Vagina (tissue), 2 donors: Measurements from ENCODE around the gene ACADL. TPM values are rescaled to one million over a fixed set of nuclear protein-coding genes. Genes with fewer than 3 reads are reported as not detected.

Experiments
- DNase-seq, 2 donors: peaks; one replicate each; pipeline ENCODE4 v3.0.0-alpha.2; 2017; ENCODE audit errors: extremely low spot score in 2 of 2
- H3K27ac ChIP-seq: fragments of 200-600 bp; sonication (generic); one replicate; pipeline ENCODE4 v1.5.1; 2019
- H3K27me3 ChIP-seq: fragments of 200-600 bp; sonication (generic); one replicate; pipeline ENCODE4 v1.5.1; 2019
- H3K36me3 ChIP-seq, 2 donors: fragments of 200-600 bp; sonication (generic); one replicate each; pipeline ENCODE4 v1.5.1; 2017 to 2019
- H3K4me1 ChIP-seq: fragments of 200-600 bp; sonication (generic); one replicate; pipeline ENCODE4 v1.5.1; 2019
- H3K4me3 ChIP-seq, 2 donors: fragments of 200-600 bp; sonication (generic); 1 replicate in 1 of 2; 2 replicates in 1 of 2; pipeline ENCODE4 v1.5.1; 2016 to 2019
- H3K9me3 ChIP-seq: fragments of 200-600 bp; sonication (generic); one replicate; pipeline ENCODE4 v1.5.1; 2019
- POLR2A ChIP-seq, 2 donors: fragments of 450-650 bp; IDR thresholded peaks; one replicate each; pipeline ENCODE4 v1.6.1; 2017; ENCODE audit warnings: antibody characterized with exemption in 2 of 2, mild to moderate bottlenecking in 2 of 2, moderate library complexity in 2 of 2
- POLR2AphosphoS5 ChIP-seq, 2 donors: sonication (generic); formaldehyde crosslinking; IDR thresholded peaks; one replicate each; pipeline ENCODE4 v1.9.0; 2017; ENCODE audit warnings: antibody characterized with exemption in 2 of 2, mild to moderate bottlenecking in 2 of 2, low read depth in 1 of 2; ENCODE audit not compliant: insufficient read depth in 1 of 2
- intact Hi-C: fragments of 100-400 bp; cut with DNase I; formaldehyde crosslinking; loops from one replicate; pipeline ENCODE4 v1.15.1; 2023
- total RNA-seq: library from RNA; depleted of rRNA; stranded (reverse); fragments of >200 nt; gene quantifications from one replicate; pipeline ENCODE4 v1.2.3, GENCODE V29; 2016
- TF ChIP-seq, protein P1 (sequence below), 3 experiments: fragments of 450-650 bp in 2 of 3; fragments of 200-600 bp in 1 of 3; sonication (generic) in 1 of 3; IDR thresholded peaks; one replicate each; pipeline ENCODE4 v1.5.1; 2017 to 2019; ENCODE audit warnings: antibody characterized with exemption in 3 of 3, mild to moderate bottlenecking in 2 of 3, moderate library complexity in 2 of 3

ACADL gene
- total RNA-seq, 1 donor from 2014 or later, result 10.6 TPM

DNA sequence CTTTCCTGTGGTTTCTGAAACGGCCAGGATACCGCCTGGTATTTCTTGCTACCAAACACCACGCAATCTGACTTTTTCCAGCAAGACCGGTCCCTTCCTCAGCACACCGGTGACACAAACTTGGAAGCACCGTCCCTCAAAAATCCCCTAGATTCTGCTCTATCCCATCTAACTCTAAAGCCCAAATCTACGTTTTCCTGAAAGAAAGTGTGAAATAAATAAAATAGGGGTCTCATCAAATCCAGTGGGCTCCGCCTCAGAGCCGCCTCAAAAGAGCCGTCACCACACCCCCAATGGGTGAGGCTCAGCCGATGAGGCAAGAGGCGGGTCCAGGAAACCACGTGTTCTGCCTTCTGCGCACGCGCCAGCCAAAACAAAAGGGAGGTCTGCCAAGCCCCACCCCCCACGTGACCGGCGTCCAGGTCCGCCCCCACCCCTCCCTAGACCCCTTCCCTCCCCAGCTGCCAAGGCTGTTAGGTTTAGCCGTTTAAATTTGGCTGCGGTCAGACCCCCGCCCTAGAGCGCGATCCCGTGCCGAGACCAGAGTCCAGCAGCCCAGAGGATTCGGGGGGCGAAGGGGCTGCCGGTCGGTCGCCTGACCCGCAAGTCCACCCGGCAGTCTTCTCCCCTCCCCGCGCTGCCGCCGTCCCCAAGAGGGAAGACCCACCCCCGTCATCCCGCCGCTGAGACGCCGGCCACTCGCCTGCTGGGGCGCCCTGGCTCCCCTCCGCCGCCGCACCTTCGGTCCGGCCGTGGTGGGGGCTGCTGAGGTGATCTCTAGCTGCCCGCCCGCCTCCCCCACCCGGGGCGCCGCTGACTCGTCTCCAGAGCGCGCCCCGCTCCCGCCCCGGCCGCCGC, 54.6 kb downstream of the ACADL start:
- H3K27ac ChIP-seq, result peak overlapping the region; percentile 100
- no peaks in the 10 kb centered on the region for H3K36me3 ChIP-seq
- no peaks in the 10 kb centered on the region for H3K9me3 ChIP-seq
- no peaks in the 10 kb centered on the region for H3K27me3 ChIP-seq
- peak overlapping the region; percentile 92 to 98 for H3K4me3 ChIP-seq
- peak; percentile 97 to 98 for DNase-seq
- intact Hi-C loops, result loop anchor here (10.0 kb wide), 1 partner anchor 166 kb away; the partner anchor contains the start of gene RPE
- H3K4me1 ChIP-seq, result peaks cover 46% of the 10 kb centered on the region
- TF ChIP-seq POLR2A (IDR thresholded peaks at IDR 0.05), result peak; percentile 18 to 98
- TF ChIP-seq POLR2AphosphoS5 (IDR thresholded peaks at IDR 0.05; ENCODE audit: insufficient read depth in 1 of 2, low read depth in 1 of 2), result peak; percentile 93 to 98
- TF ChIP-seq, protein P1, sequence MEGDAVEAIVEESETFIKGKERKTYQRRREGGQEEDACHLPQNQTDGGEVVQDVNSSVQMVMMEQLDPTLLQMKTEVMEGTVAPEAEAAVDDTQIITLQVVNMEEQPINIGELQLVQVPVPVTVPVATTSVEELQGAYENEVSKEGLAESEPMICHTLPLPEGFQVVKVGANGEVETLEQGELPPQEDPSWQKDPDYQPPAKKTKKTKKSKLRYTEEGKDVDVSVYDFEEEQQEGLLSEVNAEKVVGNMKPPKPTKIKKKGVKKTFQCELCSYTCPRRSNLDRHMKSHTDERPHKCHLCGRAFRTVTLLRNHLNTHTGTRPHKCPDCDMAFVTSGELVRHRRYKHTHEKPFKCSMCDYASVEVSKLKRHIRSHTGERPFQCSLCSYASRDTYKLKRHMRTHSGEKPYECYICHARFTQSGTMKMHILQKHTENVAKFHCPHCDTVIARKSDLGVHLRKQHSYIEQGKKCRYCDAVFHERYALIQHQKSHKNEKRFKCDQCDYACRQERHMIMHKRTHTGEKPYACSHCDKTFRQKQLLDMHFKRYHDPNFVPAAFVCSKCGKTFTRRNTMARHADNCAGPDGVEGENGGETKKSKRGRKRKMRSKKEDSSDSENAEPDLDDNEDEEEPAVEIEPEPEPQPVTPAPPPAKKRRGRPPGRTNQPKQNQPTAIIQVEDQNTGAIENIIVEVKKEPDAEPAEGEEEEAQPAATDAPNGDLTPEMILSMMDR (IDR thresholded peaks at IDR 0.05), result no peak

- Histone ChIP-seq H3K36me3 (no peaks in the 10 kb centered on the region), H3K9me3 (no peaks in the 10 kb centered on the region), H3K4me3 (peak overlapping the region; percentile 92 to 98), H3K4me1 (peaks cover 48% of the 10 kb centered on the region), H3K27me3 (no peaks in the 10 kb centered on the region), H3K27ac (peak overlapping the region; percentile 100)
- TF ChIP-seq POLR2AphosphoS5 (IDR thresholded peaks at IDR 0.05; ENCODE audit: insufficient read depth in 1 of 2, low read depth in 1 of 2), result no peak
- no peak for TF ChIP-seq POLR2A (IDR thresholded peaks at IDR 0.05)
- TF ChIP-seq, protein P1 (IDR thresholded peaks at IDR 0.05), result no peak
- intact Hi-C loops, result loop anchor here (10.0 kb wide), 1 partner anchor 165 kb away; the partner anchor contains the start of gene RPE
- DNase-seq, result no peak
Measured at GRCh38 chr2:210170196-210170445, 55.1 kb downstream of the ACADL start.

DNA sequence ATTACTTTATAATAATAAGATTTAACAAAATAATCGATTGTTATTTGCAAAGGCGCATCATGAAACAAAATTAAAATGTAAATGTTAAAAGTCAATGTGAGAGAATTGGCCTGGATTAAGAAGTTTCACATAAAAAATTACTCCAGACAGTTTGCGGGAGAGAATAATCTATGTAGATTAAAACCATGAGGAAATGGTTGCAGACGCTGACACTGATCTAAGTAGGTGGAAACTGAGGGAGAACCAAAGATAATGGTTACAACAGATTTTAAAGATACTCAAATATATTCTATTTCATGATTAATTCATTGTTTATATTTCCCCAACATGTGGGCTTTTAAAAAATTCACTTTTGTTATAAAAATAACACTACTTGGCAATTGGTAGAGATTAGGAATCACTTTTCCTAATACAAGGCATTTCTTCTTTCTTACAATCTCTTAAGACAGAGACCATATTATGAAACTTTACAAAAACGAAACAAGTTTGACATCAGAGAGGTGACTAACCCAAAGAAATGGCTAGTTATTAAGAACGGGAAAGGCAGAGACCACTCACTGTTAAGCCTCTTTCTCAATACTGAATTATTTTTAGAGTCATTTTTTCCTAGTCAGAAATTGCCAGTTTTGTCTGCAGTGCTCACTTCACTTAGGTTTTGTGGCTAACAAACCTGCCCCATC, 55.6 kb downstream of the ACADL start:
- Histone ChIP-seq H3K4me1 (peaks cover 48% of the 10 kb centered on the region), H3K9me3 (no peaks in the 10 kb centered on the region), H3K27ac (peak overlapping the region; percentile 100), H3K36me3 (no peaks in the 10 kb centered on the region), H3K4me3 (peak overlapping the region; percentile 92 to 98), H3K27me3 (no peaks in the 10 kb centered on the region)
- DNase-seq, result no peak
- TF ChIP-seq POLR2A (IDR thresholded peaks at IDR 0.05), result no peak
- TF ChIP-seq POLR2AphosphoS5 (IDR thresholded peaks at IDR 0.05; ENCODE audit: insufficient read depth in 1 of 2, low read depth in 1 of 2), result peak in 1 of 2 donors; percentile 9
- TF ChIP-seq, protein P1 (IDR thresholded peaks at IDR 0.05), result no peak
- intact Hi-C loops, result loop anchor here (10.0 kb wide), 1 partner anchor 165 kb away; the partner anchor contains the start of gene RPE

- Histone ChIP-seq H3K4me3 (no peak overlapping the region), H3K27me3 (no peaks in the 10 kb centered on the region), H3K4me1 (peaks cover 53% of the 10 kb centered on the region), H3K9me3 (no peaks in the 10 kb centered on the region), H3K36me3 (no peaks in the 10 kb centered on the region), H3K27ac (peak overlapping the region; percentile 100)
- DNase-seq, result no peak
- intact Hi-C loops, result no loop called here
- no peak for TF ChIP-seq POLR2AphosphoS5 (IDR thresholded peaks at IDR 0.05; ENCODE audit: insufficient read depth in 1 of 2, low read depth in 1 of 2)
- TF ChIP-seq, protein P1 (IDR thresholded peaks at IDR 0.05), result no peak
- TF ChIP-seq POLR2A (IDR thresholded peaks at IDR 0.05), result no peak
Measured at GRCh38 chr2:210167227-210167626, 58.0 kb downstream of the ACADL start.
